IMR-90 (cell line): ENCODE measurements around the gene SLC12A8. TPM values are rescaled to one million over a fixed set of nuclear protein-coding genes. Genes with fewer than 3 reads are reported as not detected.

Experiments
- CTCF ChIP-seq: conservative IDR thresholded peaks from 2 replicates; pipeline ENCODE4 v1.5.1; 2012; ENCODE audit warnings: mild to moderate bottlenecking, low read depth, low read length, improper control_type of control experiment
- MAZ ChIP-seq: IDR thresholded peaks from 2 replicates; pipeline ENCODE4 v1.6.1; 2012; ENCODE audit warnings: low read depth, mild to moderate bottlenecking, low read length, improper control_type of control experiment, moderate library complexity, borderline replicate concordance
- polyA plus RNA-seq, 3 experiments: library from polyadenylated mRNA; depleted of rRNA; stranded (reverse); fragments of >200 nt; gene quantifications; 2 replicates each; pipeline ENCODE4 v1.2.3, GENCODE V29; 2012; ENCODE audit warnings: low replicate concordance in 1 of 3
- total RNA-seq: library from RNA; depleted of rRNA; stranded (reverse); fragments of >200 nt; gene quantifications from 2 replicates; pipeline ENCODE4 v1.2.3, GENCODE V29; 2012

SLC12A8 gene
- total and polyA plus RNA-seq, 2 of the 4 experiments (the other 2 are of a cell fraction), result 2.2 to 4.3 TPM

DNA sequence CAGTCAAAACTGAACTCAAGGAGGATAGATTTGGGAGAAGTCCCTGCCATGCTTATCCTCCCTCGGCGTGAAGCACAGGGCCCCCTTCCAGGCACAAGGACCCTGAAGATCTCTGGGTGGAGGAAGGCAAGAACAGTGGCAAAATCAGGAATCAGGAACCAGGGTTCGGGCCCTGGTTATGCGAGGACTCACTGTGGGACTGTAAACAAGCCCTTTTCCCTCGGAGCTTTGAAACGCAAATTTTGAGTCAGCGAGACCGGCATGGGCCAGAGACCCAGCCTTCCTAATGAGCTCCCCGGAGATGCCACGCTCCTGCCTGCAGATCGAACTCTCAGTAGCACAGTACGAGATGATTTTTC, 70.1 kb downstream of the SLC12A8 start (continued):
- TF ChIP-seq MAZ, result no peak
- TF ChIP-seq CTCF, result no peak
